GM12872 (cell line): ENCODE measurements around the gene SHROOM4.

Experiments
- TF ChIP-seq, protein P1 (sequence below): IDR thresholded peaks from 3 replicates; pipeline ENCODE4 v1.5.1; 2011; ENCODE audit warnings: low read depth, mild to moderate bottlenecking, low read length, moderate library complexity; ENCODE audit not compliant: insufficient read depth

Gene SHROOM4

DNA sequence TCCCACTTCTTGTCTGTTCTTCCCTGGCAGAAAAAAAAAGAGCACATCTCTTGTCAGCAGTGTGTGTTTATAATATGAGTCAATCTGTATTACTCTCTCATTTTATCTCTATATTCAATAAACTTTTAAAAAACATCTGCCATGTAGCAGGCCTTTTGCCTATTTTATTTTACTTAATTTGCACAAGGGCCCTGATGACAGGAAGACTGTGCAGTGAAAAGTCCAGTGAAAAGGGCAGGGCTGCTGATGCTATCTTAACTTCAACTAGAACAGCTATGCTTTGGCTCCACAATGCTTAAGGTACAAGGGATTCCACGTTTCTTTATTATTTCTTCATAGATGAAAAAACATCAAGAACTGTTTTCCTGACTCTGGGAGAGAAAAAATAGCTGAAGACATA lies 246.4 kb downstream of the SHROOM4 start:
- TF ChIP-seq, protein P1, sequence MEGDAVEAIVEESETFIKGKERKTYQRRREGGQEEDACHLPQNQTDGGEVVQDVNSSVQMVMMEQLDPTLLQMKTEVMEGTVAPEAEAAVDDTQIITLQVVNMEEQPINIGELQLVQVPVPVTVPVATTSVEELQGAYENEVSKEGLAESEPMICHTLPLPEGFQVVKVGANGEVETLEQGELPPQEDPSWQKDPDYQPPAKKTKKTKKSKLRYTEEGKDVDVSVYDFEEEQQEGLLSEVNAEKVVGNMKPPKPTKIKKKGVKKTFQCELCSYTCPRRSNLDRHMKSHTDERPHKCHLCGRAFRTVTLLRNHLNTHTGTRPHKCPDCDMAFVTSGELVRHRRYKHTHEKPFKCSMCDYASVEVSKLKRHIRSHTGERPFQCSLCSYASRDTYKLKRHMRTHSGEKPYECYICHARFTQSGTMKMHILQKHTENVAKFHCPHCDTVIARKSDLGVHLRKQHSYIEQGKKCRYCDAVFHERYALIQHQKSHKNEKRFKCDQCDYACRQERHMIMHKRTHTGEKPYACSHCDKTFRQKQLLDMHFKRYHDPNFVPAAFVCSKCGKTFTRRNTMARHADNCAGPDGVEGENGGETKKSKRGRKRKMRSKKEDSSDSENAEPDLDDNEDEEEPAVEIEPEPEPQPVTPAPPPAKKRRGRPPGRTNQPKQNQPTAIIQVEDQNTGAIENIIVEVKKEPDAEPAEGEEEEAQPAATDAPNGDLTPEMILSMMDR = no peak

DNA sequence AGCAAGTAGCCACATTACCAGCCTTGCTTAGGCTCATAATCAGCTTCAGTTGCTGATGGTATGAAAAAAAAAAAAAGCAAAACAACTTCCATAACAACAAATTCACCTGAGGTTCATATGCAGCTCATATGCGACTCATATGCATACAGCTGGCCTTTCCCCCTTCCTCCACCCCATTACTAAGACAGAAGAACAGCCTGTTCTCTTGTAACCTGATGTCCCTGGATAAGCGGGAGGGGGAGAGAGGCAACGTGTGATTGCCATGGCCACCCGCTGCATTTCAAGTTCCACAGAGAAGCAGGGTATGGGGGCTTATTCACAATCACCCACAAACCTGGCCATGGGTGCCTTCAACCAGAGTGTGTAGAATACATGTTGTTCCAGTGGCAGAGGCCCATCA lies 248.3 kb downstream of the SHROOM4 start:
- TF ChIP-seq, protein P1 = no peak
